ENCODE data around the gene HOXC9.

The HOXC9 gene

GRCh38 chr12:54014377-54015017, 14.5 kb downstream of the HOXC9 start:
- no peak for DNase-seq (ENCODE audit: low read depth in 1 of 2, low spot score in 1 of 2)
- TF ChIP-seq CTCF (IDR thresholded peaks at IDR 0.05; ENCODE audit: insufficient read depth, low read length) (no peak), SPI1 (IDR thresholded peaks at IDR 0.05; ENCODE audit: borderline replicate concordance, low read depth) (no peak), REST (IDR thresholded peaks at IDR 0.05; ENCODE audit: insufficient replicate concordance, low read depth) (no peak), GABPA (IDR thresholded peaks at IDR 0.05; ENCODE audit: low read depth) (no peak), POLR2AphosphoS5 (IDR thresholded peaks at IDR 0.05; ENCODE audit: low read depth) (no peak)
- Histone ChIP-seq H3K27me3 (ENCODE audit: insufficient read depth, poor library complexity, severe bottlenecking) (peaks cover 70% of the 10 kb centered on the region), H3K27ac (replicated peaks) (no peak overlapping the region), H3K4me3 (replicated peaks; ENCODE audit: insufficient read depth, low read length) (no peak overlapping the region)

- Histone ChIP-seq H3K4me3 (replicated peaks; ENCODE audit: insufficient read depth, low read length) (no peak overlapping the region), H3K27me3 (ENCODE audit: insufficient read depth, poor library complexity, severe bottlenecking) (peaks cover 62% of the 10 kb centered on the region), H3K27ac (replicated peaks) (no peak overlapping the region)
Observed at GRCh38 chr12:54015018-54015931, 15.3 kb downstream of the HOXC9 start.

GRCh38 chr12:54016051-54016450, 16.1 kb downstream of the HOXC9 start:
- DNase-seq (ENCODE audit: low read depth in 1 of 2, low spot score in 1 of 2): no peak
- Histone ChIP-seq H3K4me3 (replicated peaks; ENCODE audit: insufficient read depth, low read length) (no peak overlapping the region), H3K27ac (replicated peaks) (no peak overlapping the region), H3K27me3 (ENCODE audit: insufficient read depth, poor library complexity, severe bottlenecking) (peaks cover 56% of the 10 kb centered on the region)
- TF ChIP-seq CTCF (IDR thresholded peaks at IDR 0.05; ENCODE audit: insufficient read depth, low read length) (no peak), POLR2AphosphoS5 (IDR thresholded peaks at IDR 0.05; ENCODE audit: low read depth) (no peak), REST (IDR thresholded peaks at IDR 0.05; ENCODE audit: insufficient replicate concordance, low read depth) (no peak), SPI1 (IDR thresholded peaks at IDR 0.05; ENCODE audit: borderline replicate concordance, low read depth) (no peak), GABPA (IDR thresholded peaks at IDR 0.05; ENCODE audit: low read depth) (no peak)

More at GRCh38 chr12:54015018-54015931, 15.3 kb downstream of the HOXC9 start:
- no peak for DNase-seq (ENCODE audit: low read depth in 1 of 2, low spot score in 1 of 2)
- no peak for TF ChIP-seq REST (IDR thresholded peaks at IDR 0.05; ENCODE audit: insufficient replicate concordance, low read depth)
- no peak for TF ChIP-seq POLR2AphosphoS5 (IDR thresholded peaks at IDR 0.05; ENCODE audit: low read depth)
- TF ChIP-seq GABPA (IDR thresholded peaks at IDR 0.05; ENCODE audit: low read depth): no peak
